GM12878 (cell line): ENCODE measurements around the gene FAM193A. TPM values are rescaled to one million over a fixed set of nuclear protein-coding genes. Genes with fewer than 3 reads are reported as not detected.
A peak's percentile ranks its signal among the peaks of the same experiment; 100 is the strongest.

ENCODE experiments used
- ATAC-seq: fragments of 200-7000 bp; cut with Tn5 transposase; 3 replicates; pipeline ENCODE4 v1.9.1; 2020; ENCODE audit warnings: mild to moderate bottlenecking, moderate library complexity
- BruUV-seq: library from RNA; stranded (reverse); fragments of 400-500 nt; replicated peaks from 2 replicates; lab custom pipeline; 2021; lab: Mats Ljungman, UMichigan
- CTCF ChIA-PET: fragments of 300-600 bp; sonication (Branson Sonifier 250); formaldehyde crosslinking; extraction: SDS; loops from one replicate; lab custom pipeline; 2021; ENCODE audit warnings: inconsistent platforms; lab: Yijun Ruan, JAX
- POLR2A ChIA-PET: fragments of 350-600 bp; formaldehyde crosslinking; extraction: SDS; loops from one replicate; lab custom pipeline; 2021; ENCODE audit warnings: inconsistent platforms; lab: Charles Lee
- RAD21 ChIA-PET: fragments of 300-600 bp; sonication (Branson Sonifier 250); formaldehyde crosslinking; loops from one replicate; lab custom pipeline; 2023; ENCODE audit warnings: antibody characterized with exemption; ENCODE audit not compliant: unreplicated experiment; lab: Charles Lee
- SMC1A ChIA-PET: fragments of 300-600 bp; sonication (Branson Sonifier 250); formaldehyde crosslinking; loops from one replicate; lab custom pipeline; 2023; ENCODE audit not compliant: unreplicated experiment, uncharacterized antibody; lab: Charles Lee
- DNase-seq: peaks from one replicate; pipeline ENCODE4 v3.0.0-alpha.2; 2011; ENCODE audit warnings: low read depth, low spot score
- FAIRE-seq: peaks from 3 replicates; lab custom pipeline; 2011; peaks lifted over from hg19 to GRCh38; lab: Jason Lieb, UNC
- H2AFZ ChIP-seq: 2 replicates; pipeline ENCODE4 v1.6.0; 2011; ENCODE audit warnings: low read depth, low read length, control low read depth; ENCODE audit not compliant: control insufficient read depth
- H3K27ac ChIP-seq: 2 replicates; pipeline ENCODE4 v1.5.1; 2011; ENCODE audit warnings: control low read depth; ENCODE audit not compliant: control insufficient read depth, insufficient read depth
- H3K27me3 ChIP-seq, 2 experiments: replicated peaks in 1 of 2; 2 replicates each; pipeline versions ENCODE4 v1.6.0 to v1.6.1; 2011; ENCODE audit warnings: low read length in 1 of 2; ENCODE audit not compliant: control insufficient read depth in 2 of 2, insufficient read depth in 2 of 2
- H3K36me3 ChIP-seq, 2 experiments: 2 replicates each; pipeline ENCODE4 v1.5.1; 2011; ENCODE audit warnings: low read length in 1 of 2; ENCODE audit not compliant: control insufficient read depth in 2 of 2, insufficient read depth in 2 of 2
- H3K4me1 ChIP-seq: 2 replicates; pipeline ENCODE4 v1.6.1; 2011; ENCODE audit warnings: mild to moderate bottlenecking, low read length, moderate library complexity, mixed read lengths; ENCODE audit not compliant: control insufficient read depth, insufficient read depth
- H3K4me2 ChIP-seq: 2 replicates; pipeline ENCODE4 v1.6.0; 2011; ENCODE audit warnings: control low read depth; ENCODE audit not compliant: control insufficient read depth, insufficient read depth
- H3K4me3 ChIP-seq: fragments of 200-600 bp; sonication (generic); 2 replicates; pipeline ENCODE4 v1.5.1; 2016
- H3K79me2 ChIP-seq: 2 replicates; pipeline ENCODE4 v1.6.0; 2011; ENCODE audit warnings: low read length; ENCODE audit not compliant: control insufficient read depth, insufficient read depth
- H3K9ac ChIP-seq: 2 replicates; pipeline ENCODE4 v1.8.0; 2011; ENCODE audit warnings: low read length, control low read depth, mixed read lengths; ENCODE audit not compliant: control insufficient read depth, insufficient read depth
- H3K9me3 ChIP-seq: replicated peaks from 3 replicates; pipeline ENCODE4 v1.5.1; 2011; ENCODE audit warnings: mild to moderate bottlenecking, low read length; ENCODE audit not compliant: control insufficient read depth, insufficient read depth
- H4K20me1 ChIP-seq: 2 replicates; pipeline ENCODE4 v1.6.0; 2011; ENCODE audit not compliant: control insufficient read depth, insufficient read depth
- BMI1 ChIP-seq: fragments of 450-650 bp; IDR thresholded peaks from 2 replicates; pipeline ENCODE4 v1.6.1; 2016; ENCODE audit warnings: mild to moderate bottlenecking, moderate library complexity, borderline replicate concordance
- IRF4 ChIP-seq: IDR thresholded peaks from 2 replicates; pipeline ENCODE4 v1.6.1; 2011; ENCODE audit warnings: low read depth, low read length
- ZNF592 ChIP-seq: fragments of 450-650 bp; IDR thresholded peaks from 2 replicates; pipeline ENCODE4 v1.6.1; 2017; ENCODE audit warnings: mild to moderate bottlenecking, moderate library complexity
- WGBS: methylation state at CpG from one replicate; pipeline ENCODE4 v1.1.6; 2016; ENCODE audit warnings: low lambda C conversion rate; ENCODE audit not compliant: insufficient replicate concordance, insufficient coverage; ENCODE audit errors: missing lambda C conversion rate; 5-methylcytosine and 5-hydroxymethylcytosine counted together
- in situ Hi-C: fragments of 300-500 bp; cut with MboI; formaldehyde crosslinking; loops from 9 replicates; pipeline ENCODE4 v1.14.3; 2018; ENCODE audit warnings: mixed read lengths
- intact Hi-C: fragments of 100-400 bp; cut with micrococcal nuclease; formaldehyde crosslinking; loops from one replicate; pipeline ENCODE4 v1.14.2; 2022; ENCODE audit not compliant: unreplicated experiment
- polyA plus RNA-seq, 11 experiments: library from polyadenylated mRNA; depleted of rRNA in 4 of 11; unstranded in 6 of 11; stranded (reverse) in 5 of 11; fragments of >200 nt; fragmentation: Nextera tagmentation in 4 of 11; fragmentation: Illumina TruSeq in 1 of 11; extraction: Ambion mirVana in 4 of 11; extraction: Trizol in 1 of 11; gene quantifications; 1 replicate in 1 of 11; 2 replicates in 10 of 11; pipeline versions ENCODE4 v1.2.1 to v1.2.3, GENCODE V29; 2011 to 2016; ENCODE audit warnings: inconsistent platforms in 2 of 11, missing spikeins in 2 of 11, low read depth in 1 of 11
- total RNA-seq, 4 experiments: library from RNA; depleted of rRNA in 3 of 4; stranded (reverse); fragments of >200 nt in 3 of 4; fragmentation: Illumina TruSeq in 1 of 4; extraction: Trizol in 1 of 4; gene quantifications; 2 replicates each; pipeline versions ENCODE4 v1.2.1 to v1.2.3, GENCODE V29; 2013 to 2021
- TF ChIP-seq, protein P1 (sequence below): fragments of 450-650 bp; IDR thresholded peaks from 2 replicates; pipeline ENCODE4 v1.6.1; 2016; ENCODE audit warnings: mild to moderate bottlenecking
- TF ChIP-seq, protein P2 (sequence below): fragments of 450-650 bp; IDR thresholded peaks from 2 replicates; pipeline ENCODE4 v1.6.1; 2017; ENCODE audit warnings: borderline replicate concordance

Gene FAM193A
- total and polyA plus RNA-seq, 10 of the 15 experiments (the other 5 are each of a cell fraction or from before 2014, with no cell fraction given): 0.52 to 23.3 (median 7.4) TPM

GRCh38 chr4:2691313-2691712 is 154.9 kb downstream of the FAM193A start:
- ChIA-PET CTCF (interaction anchor here (1.0 to 2.0 kb wide), 4 partner anchors 9 to 93 kb away, joined by 4 to 5 read pairs (median 4); partner anchors contain the start of gene TNIP2), RAD21 (interaction anchor here (0.6 to 4.1 kb wide), 4 partner anchors 10 to 96 kb away, joined by 3 to 25 read pairs (median 9); no protein-coding TSS in a partner anchor), SMC1A (interaction anchor here (0.8 to 4.0 kb wide), 6 partner anchors 14 to 121 kb away, joined by 3 to 23 read pairs (median 4); no protein-coding TSS in a partner anchor), POLR2A (interaction anchor here (0.7 to 3.5 kb wide), 3 partner anchors 55 to 452 kb away, joined by 3 to 16 read pairs (median 4); partner anchors contain the start of gene TNIP2)
- TF ChIP-seq, protein P1, sequence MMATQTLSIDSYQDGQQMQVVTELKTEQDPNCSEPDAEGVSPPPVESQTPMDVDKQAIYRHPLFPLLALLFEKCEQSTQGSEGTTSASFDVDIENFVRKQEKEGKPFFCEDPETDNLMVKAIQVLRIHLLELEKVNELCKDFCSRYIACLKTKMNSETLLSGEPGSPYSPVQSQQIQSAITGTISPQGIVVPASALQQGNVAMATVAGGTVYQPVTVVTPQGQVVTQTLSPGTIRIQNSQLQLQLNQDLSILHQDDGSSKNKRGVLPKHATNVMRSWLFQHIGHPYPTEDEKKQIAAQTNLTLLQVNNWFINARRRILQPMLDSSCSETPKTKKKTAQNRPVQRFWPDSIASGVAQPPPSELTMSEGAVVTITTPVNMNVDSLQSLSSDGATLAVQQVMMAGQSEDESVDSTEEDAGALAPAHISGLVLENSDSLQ: peak; percentile 23; the same call in 1 of the 2 replicates
- no peak for TF ChIP-seq BMI1
- ATAC-seq (no peak), DNase-seq (no peak), FAIRE-seq (no peak)
- no peak overlapping the region for H3K9ac ChIP-seq
- no peak overlapping the region for H3K4me3 ChIP-seq
- peaks cover 26% of the 10 kb centered on the region in 2 experiments for H3K36me3 ChIP-seq
- no peaks in the 10 kb centered on the region; the same call in 1 of the 2 replicates for H3K79me2 ChIP-seq
- in situ Hi-C loops (no loop called here), intact Hi-C loops (no loop called here)
- H2AFZ ChIP-seq: no peak overlapping the region
- no TSS peak for BruUV-seq
- no peak overlapping the region for H3K4me2 ChIP-seq
- H4K20me1 ChIP-seq: no peaks in the 10 kb centered on the region
- no peaks in the 10 kb centered on the region for H3K9me3 ChIP-seq
- H3K27me3 ChIP-seq: no peaks in the 10 kb centered on the region
- peaks cover 46% of the 10 kb centered on the region for H3K4me1 ChIP-seq
- H3K27ac ChIP-seq: peak overlapping the region; percentile 69
- 46% methylated on average over 5 of the region's 5 CpGs for WGBS

DNA sequence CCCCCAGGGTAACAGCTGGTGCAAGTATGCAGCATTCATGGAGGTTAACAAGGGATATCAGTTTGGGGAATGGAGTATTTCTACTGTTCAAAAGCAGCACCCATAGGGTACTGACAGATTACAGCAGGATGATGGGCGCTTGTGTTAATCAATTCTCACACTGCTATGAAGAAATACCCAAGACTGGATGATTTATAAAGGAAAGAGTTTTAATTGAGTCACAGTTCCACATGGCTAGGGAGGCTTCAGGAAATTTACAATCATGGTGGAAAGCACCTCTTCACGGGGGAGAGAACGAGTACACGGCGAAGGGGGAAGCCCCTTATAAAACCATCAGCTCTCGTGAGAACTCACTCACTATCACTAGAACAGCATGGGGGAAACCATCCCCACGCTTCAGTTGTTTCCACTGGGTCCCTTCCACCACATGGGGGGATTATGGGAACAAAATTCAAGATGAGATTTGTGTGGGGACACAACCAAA is 155.5 kb downstream of the FAM193A start:
- H2AFZ ChIP-seq: no peak overlapping the region
- POLR2A ChIA-PET: interaction anchor here (3.5 kb wide), 1 partner anchor 55 kb away, joined by 16 read pairs; no protein-coding TSS in a partner anchor
- in situ Hi-C loops: no loop called here
- FAIRE-seq: no peak
- ATAC-seq: peak; percentile 41
- SMC1A ChIA-PET: interaction anchor here (0.8 to 4.0 kb wide), 6 partner anchors 13 to 138 kb away, joined by 3 to 23 read pairs (median 4); no protein-coding TSS in a partner anchor
- CTCF ChIA-PET: interaction anchor here (0.7 to 2.0 kb wide), 3 partner anchors 9 to 93 kb away, joined by 4 to 5 read pairs (median 4); no protein-coding TSS in a partner anchor
- no peaks in the 10 kb centered on the region for H3K27me3 ChIP-seq
- H3K4me3 ChIP-seq: no peak overlapping the region
- peaks cover 26% of the 10 kb centered on the region in 2 experiments for H3K36me3 ChIP-seq
- peaks cover 50% of the 10 kb centered on the region for H3K4me1 ChIP-seq
- peak overlapping the region; percentile 46 for H3K4me2 ChIP-seq
- RAD21 ChIA-PET: interaction anchor here (0.6 to 4.1 kb wide), 4 partner anchors 55 to 156 kb away, joined by 3 to 25 read pairs (median 9); partner anchors contain the start of gene FAM193A
- no peaks in the 10 kb centered on the region for H4K20me1 ChIP-seq
- peak; percentile 28 for DNase-seq
- no peak overlapping the region; the same call in 1 of the 2 replicates for H3K9ac ChIP-seq
- BruUV-seq: no TSS peak
- no peaks in the 10 kb centered on the region; the same call in 1 of the 2 replicates for H3K79me2 ChIP-seq
- WGBS: 5% methylated on average over 7 of the region's 7 CpGs
- H3K27ac ChIP-seq: peak overlapping the region; percentile 69
- H3K9me3 ChIP-seq: no peaks in the 10 kb centered on the region
- intact Hi-C loops: loop anchor here (1.0 kb wide), 1 partner anchor 54 kb away; no protein-coding TSS in a partner anchor
- TF ChIP-seq, protein P1: peak; percentile 41
- TF ChIP-seq, protein P2, sequence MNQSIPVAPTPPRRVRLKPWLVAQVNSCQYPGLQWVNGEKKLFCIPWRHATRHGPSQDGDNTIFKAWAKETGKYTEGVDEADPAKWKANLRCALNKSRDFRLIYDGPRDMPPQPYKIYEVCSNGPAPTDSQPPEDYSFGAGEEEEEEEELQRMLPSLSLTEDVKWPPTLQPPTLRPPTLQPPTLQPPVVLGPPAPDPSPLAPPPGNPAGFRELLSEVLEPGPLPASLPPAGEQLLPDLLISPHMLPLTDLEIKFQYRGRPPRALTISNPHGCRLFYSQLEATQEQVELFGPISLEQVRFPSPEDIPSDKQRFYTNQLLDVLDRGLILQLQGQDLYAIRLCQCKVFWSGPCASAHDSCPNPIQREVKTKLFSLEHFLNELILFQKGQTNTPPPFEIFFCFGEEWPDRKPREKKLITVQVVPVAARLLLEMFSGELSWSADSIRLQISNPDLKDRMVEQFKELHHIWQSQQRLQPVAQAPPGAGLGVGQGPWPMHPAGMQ: no peak
- TF ChIP-seq ZNF592: peak; percentile 85
- TF ChIP-seq IRF4: no peak
